WERI-Rb-1 (cell line): ENCODE data around the gene PKDCC.

Experiments
- DNase-seq: peaks from one replicate; pipeline ENCODE4 v3.0.0-alpha.2; 2020
- H3K27ac ChIP-seq: fragments of 250-450 bp; sonication (Bioruptor Pico); 2 replicates; pipeline ENCODE4 v1.5.1; 2020; ENCODE audit warnings: mild to moderate bottlenecking, moderate library complexity
- H3K27me3 ChIP-seq: fragments of 250-450 bp; sonication (Bioruptor Pico); 2 replicates; pipeline ENCODE4 v1.5.1; 2021; ENCODE audit warnings: mild to moderate bottlenecking, low read depth, moderate library complexity; ENCODE audit not compliant: insufficient read depth, severe bottlenecking
- H3K36me3 ChIP-seq: fragments of 250-450 bp; sonication (Bioruptor Pico); 2 replicates; pipeline ENCODE4 v1.5.1; 2020; ENCODE audit warnings: mild to moderate bottlenecking, moderate library complexity
- H3K4me3 ChIP-seq: 2 replicates; pipeline ENCODE4 v1.5.1; 2011; ENCODE audit warnings: low read depth, mild to moderate bottlenecking, control low read depth, low read length
- H3K9me3 ChIP-seq: fragments of 250-450 bp; sonication (Bioruptor Pico); 2 replicates; pipeline ENCODE4 v1.5.1; 2021; ENCODE audit warnings: mild to moderate bottlenecking, moderate library complexity; ENCODE audit not compliant: severe bottlenecking
- TF ChIP-seq, protein P1 (sequence below): IDR thresholded peaks from 2 replicates; pipeline ENCODE4 v1.5.1; 2011; ENCODE audit warnings: low read depth, mild to moderate bottlenecking, control low read depth, inconsistent platforms, low read length

The PKDCC gene

DNA sequence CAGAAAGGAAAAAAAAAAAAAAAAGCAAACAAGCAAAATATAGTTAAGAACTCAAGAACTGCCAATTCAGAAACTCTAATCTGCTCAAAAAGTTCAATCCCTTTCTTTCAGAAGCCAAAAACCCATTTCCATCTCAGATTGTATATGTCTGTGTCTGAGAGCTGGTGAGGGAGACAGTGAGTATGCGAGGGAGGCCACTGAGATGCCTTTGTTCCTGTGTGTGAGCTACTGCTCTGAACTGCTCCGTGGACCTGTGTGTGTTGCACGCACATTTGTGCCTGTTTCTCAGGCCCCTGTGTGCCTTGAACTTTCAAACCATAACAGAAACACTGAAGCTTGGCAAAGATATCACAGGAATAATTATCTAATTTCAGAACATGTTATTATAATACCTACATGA is 2.5 kb upstream of the PKDCC start:
- Histone ChIP-seq H3K27ac (no peak overlapping the region), H3K36me3 (no peaks in the 10 kb centered on the region), H3K4me3 (no peak overlapping the region), H3K9me3 (peaks cover 2% of the 10 kb centered on the region), H3K27me3 (peaks cover 20% of the 10 kb centered on the region)
- TF ChIP-seq, protein P1, sequence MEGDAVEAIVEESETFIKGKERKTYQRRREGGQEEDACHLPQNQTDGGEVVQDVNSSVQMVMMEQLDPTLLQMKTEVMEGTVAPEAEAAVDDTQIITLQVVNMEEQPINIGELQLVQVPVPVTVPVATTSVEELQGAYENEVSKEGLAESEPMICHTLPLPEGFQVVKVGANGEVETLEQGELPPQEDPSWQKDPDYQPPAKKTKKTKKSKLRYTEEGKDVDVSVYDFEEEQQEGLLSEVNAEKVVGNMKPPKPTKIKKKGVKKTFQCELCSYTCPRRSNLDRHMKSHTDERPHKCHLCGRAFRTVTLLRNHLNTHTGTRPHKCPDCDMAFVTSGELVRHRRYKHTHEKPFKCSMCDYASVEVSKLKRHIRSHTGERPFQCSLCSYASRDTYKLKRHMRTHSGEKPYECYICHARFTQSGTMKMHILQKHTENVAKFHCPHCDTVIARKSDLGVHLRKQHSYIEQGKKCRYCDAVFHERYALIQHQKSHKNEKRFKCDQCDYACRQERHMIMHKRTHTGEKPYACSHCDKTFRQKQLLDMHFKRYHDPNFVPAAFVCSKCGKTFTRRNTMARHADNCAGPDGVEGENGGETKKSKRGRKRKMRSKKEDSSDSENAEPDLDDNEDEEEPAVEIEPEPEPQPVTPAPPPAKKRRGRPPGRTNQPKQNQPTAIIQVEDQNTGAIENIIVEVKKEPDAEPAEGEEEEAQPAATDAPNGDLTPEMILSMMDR: no peak
- DNase-seq: no peak

DNA sequence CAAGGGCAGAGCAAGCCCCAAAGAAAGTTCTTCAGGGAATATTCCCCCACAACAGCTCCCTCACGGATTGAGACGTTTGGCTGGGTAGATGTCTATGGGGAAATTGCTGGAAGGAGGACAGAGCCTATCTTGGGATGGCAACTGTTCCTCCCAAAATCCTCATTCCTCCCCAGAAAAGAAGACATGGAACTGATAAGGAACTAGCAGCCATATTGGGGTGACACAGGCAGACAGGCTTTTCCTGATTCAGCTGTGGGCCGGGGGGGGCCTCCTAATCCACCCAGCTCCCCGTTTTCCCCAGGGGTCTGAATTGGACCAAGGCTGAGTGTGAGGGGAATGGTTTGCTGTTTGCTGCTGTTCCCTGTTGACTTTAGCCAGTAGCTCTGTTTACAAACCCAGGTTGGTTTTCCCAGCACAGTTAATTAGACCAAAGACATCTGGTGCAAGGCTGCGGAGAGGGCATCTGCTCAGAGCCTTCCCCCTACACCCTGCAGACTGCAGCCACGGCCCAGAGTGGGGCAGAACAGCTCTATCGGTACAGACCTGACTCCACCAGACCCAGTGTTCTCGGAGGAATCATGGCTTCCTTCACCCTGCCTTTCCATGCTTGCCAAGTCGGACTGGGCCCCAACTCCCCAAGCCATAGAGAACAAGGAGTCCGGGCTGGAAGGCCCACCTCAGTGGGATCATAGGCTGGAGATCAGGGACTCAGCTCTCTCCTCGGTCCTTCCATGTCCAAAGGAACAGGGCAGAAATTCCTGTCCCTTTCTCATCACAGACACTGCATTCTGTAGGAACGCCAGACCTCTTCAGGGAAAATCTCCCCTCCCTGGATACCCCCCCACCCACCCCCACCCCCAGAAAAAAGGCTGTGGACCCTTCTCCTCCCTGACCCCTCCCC is 1.7 kb upstream of the PKDCC start:
- Histone ChIP-seq H3K36me3 (no peaks in the 10 kb centered on the region), H3K27ac (0 out of 2 replicates have a peak overlapping the region, but pooled peaks have one; percentile 3), H3K27me3 (peaks cover 26% of the 10 kb centered on the region), H3K4me3 (peak overlapping the region; percentile 43), H3K9me3 (peaks cover 2% of the 10 kb centered on the region)
- peak; percentile 69 for DNase-seq
- TF ChIP-seq, protein P1: no peak

DNA sequence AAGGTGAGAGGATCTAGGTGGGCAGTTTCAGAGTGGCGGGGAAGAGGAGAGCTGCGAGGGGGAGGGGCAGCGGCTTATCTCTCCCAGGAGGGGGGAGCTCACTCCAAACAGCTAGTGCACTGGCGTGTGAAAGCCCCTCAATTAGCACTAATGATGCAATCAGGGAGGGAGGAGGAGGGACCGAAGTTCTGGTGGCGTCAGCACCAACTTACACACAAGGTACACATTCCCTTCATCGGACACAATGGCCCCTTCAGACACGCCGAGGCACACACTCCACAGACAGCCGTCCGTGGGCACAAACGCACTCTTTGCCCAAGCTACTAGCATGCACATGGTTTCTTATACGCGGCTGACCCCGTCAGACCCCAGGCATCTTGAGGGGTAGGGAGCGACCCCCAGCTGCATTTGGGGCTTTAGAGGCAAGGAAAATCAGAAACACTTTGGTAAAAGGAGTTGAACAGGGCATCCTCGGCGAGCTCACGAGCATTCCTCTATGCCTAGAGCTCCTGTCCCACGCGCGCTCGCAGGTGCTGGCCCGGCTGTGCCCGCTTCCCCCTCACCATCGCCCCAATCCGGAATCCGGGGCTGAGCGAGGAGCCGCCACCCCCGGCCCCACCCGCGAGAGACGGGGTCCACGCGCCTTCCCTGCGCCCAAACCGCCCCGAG is 868 bp upstream of the PKDCC start:
- peak; percentile 84 for DNase-seq
- peak overlapping the region; percentile 43 for H3K4me3 ChIP-seq
- no peak overlapping the region for H3K27ac ChIP-seq
- H3K9me3 ChIP-seq: peaks cover 2% of the 10 kb centered on the region
- TF ChIP-seq, protein P1: no peak
- peaks cover 26% of the 10 kb centered on the region for H3K27me3 ChIP-seq
- H3K36me3 ChIP-seq: no peaks in the 10 kb centered on the region

DNA sequence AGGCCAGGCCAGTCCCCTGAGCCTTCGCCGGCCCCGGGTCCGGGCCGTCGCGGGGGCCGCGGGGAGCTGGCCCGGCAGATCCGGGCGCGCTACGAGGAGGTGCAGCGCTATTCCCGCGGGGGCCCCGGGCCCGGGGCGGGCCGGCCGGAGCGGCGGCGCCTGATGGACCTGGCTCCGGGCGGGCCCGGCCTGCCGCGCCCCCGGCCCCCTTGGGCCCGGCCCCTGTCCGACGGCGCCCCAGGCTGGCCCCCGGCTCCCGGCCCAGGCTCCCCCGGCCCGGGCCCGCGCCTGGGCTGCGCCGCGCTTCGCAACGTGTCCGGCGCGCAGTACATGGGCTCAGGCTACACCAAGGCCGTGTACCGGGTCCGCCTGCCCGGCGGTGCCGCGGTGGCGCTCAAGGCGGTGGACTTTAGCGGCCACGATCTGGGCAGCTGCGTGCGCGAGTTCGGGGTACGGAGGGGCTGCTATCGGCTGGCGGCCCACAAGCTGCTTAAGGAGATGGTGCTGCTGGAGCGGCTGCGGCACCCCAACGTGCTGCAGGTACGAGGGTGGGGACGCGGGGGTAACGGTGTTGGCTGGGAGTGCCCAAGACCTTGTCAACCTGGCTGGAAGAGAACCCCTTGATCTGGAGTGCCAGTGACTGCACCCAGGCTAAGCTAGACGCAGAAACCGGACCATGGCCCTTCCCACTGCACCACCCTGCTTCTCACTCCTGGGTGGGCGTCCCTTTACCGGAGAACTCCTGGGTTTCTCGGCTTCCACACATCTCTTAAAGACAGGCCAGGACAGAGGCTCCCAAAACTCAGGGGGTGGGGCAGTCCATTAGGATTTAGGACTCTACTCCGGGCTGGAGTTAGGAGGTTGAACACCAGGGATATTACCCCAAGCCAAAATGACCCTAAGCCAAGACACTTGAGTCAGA is 739 bp downstream of the PKDCC start:
- peak; percentile 35 for DNase-seq
- Histone ChIP-seq H3K36me3 (no peaks in the 10 kb centered on the region), H3K4me3 (peak overlapping the region; percentile 35), H3K27me3 (peaks cover 26% of the 10 kb centered on the region), H3K9me3 (peaks cover 2% of the 10 kb centered on the region), H3K27ac (no peak overlapping the region)
- TF ChIP-seq, protein P1: no peak

DNA sequence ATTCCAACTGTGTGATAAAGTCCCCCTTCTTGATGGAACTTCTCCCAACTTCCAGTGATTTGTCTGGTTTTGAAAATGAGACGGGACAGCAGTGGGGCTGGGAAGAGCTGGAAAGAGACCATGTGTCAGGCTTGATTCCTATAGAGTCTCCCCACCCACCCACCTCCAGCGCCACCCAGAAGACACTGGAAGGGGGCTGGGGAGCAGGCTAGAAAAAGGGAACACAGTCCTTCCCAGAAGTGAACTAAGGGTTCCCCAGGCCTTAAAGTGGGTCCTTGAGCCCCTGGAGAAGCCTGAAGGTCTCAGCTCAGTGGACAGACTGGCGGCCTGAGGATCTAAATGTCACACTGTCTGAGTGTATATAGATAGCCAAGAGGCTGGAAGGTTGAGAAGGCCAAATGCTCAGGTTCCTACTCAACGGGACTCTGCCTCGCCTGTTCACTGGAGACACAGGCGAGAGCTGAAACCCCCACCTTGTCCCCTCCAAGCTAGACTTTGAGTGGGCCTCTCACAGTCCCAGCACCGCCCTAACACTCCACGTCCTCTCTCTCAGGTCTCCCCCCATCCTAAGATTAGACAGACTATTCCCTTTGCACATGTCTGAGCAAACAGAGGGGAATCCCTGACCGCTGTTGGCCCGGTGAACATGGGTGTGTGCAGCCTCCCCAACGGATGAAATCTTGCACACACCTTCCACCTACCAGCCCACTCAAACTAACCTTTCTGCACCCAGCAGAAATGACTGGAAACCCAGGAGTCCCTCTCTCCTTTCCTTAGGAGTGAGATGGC is 1.6 kb downstream of the PKDCC start:
- peaks cover 26% of the 10 kb centered on the region for H3K27me3 ChIP-seq
- DNase-seq: no peak
- H3K36me3 ChIP-seq: no peaks in the 10 kb centered on the region
- TF ChIP-seq, protein P1: no peak
- H3K4me3 ChIP-seq: no peak overlapping the region
- peaks cover 2% of the 10 kb centered on the region for H3K9me3 ChIP-seq
- no peak overlapping the region for H3K27ac ChIP-seq
